Transverse colon (tissue), 4 donors: ENCODE data around the gene ELP5. TPM values are rescaled to one million over a fixed set of nuclear protein-coding genes. Genes with fewer than 3 reads are reported as not detected.

Experiments
- DNase-seq: peaks from one replicate; pipeline ENCODE4 v3.0.0-alpha.2; 2019
- H3K27ac ChIP-seq, 4 donors: fragments of 200-600 bp; sonication (generic); 2 replicates each; pipeline ENCODE4 v1.5.1; 2016 to 2018; ENCODE audit warnings: inconsistent platforms in 4 of 4
- H3K27me3 ChIP-seq: fragments of 200-600 bp; sonication (generic); 2 replicates; pipeline ENCODE4 v1.5.1; 2017; ENCODE audit warnings: inconsistent platforms
- H3K36me3 ChIP-seq, 4 donors: fragments of 200-600 bp; sonication (generic); 2 replicates each; pipeline ENCODE4 v1.5.1; 2017 to 2019; ENCODE audit warnings: inconsistent platforms in 4 of 4
- H3K4me1 ChIP-seq, 4 donors: fragments of 200-600 bp; sonication (generic); 2 replicates each; pipeline ENCODE4 v1.5.1; 2017 to 2020; ENCODE audit warnings: inconsistent platforms in 4 of 4
- H3K4me3 ChIP-seq, 4 donors: fragments of 200-600 bp; sonication (generic); 1 replicate in 1 of 4; 2 replicates in 3 of 4; pipeline versions ENCODE4 v1.5.1 to v1.6.1; 2017 to 2019; ENCODE audit warnings: inconsistent platforms in 4 of 4
- H3K9me3 ChIP-seq, 2 donors: fragments of 200-600 bp; sonication (generic); 2 replicates each; pipeline ENCODE4 v1.5.1; 2017 to 2019; ENCODE audit warnings: inconsistent platforms in 2 of 2
- EP300 ChIP-seq: sonication (generic); formaldehyde crosslinking; IDR thresholded peaks from one replicate; pipeline ENCODE4 v1.6.1; 2017; ENCODE audit warnings: antibody characterized with exemption, low read depth
- POLR2A ChIP-seq: fragments of 450-650 bp; IDR thresholded peaks from one replicate; pipeline ENCODE4 v1.6.1; 2016; ENCODE audit warnings: antibody characterized with exemption, mild to moderate bottlenecking, moderate library complexity
- POLR2AphosphoS5 ChIP-seq, 3 donors: sonication (generic); formaldehyde crosslinking; IDR thresholded peaks; one replicate each; pipeline ENCODE4 v1.6.1; 2016; ENCODE audit warnings: antibody characterized with exemption in 3 of 3
- WGBS, 2 donors: methylation state at CpG; one replicate each; pipeline ENCODE4 v1.1.5; 2018; ENCODE audit warnings: low coverage in 1 of 2; 5-methylcytosine and 5-hydroxymethylcytosine counted together
- in situ Hi-C, 4 donors: fragments of 200-750 bp; cut with MboI; loops; one replicate each; pipeline versions ENCODE4 v1.15.0 to v1.15.1; 2017; ENCODE audit warnings: low sequenced_read_pairs in 3 of 4, low pct_ligation_motif_present in 1 of 4, low pct_unique_long_range_greater_than_20kb in 1 of 4
- intact Hi-C: fragments of 100-400 bp; cut with DNase I; formaldehyde crosslinking; loops from one replicate; pipeline ENCODE4 v1.15.1; 2023; ENCODE audit warnings: low total_unique reads
- total RNA-seq, 4 donors: library from RNA; depleted of rRNA; stranded (reverse); fragments of >200 nt; gene quantifications; one replicate each; pipeline ENCODE4 v1.1.0, GENCODE V29; 2016
- TF ChIP-seq, protein P1 (sequence below), 5 experiments: fragments of 200-600 bp in 3 of 5; fragments of 450-650 bp in 2 of 5; sonication (generic) in 3 of 5; IDR thresholded peaks; 1 replicate in 2 of 5; 2 replicates in 3 of 5; pipeline ENCODE4 v1.5.1; 2016 to 2017; ENCODE audit warnings: antibody characterized with exemption in 5 of 5, inconsistent platforms in 3 of 5, mild to moderate bottlenecking in 2 of 5, moderate library complexity in 1 of 5

Gene ELP5
- total RNA-seq, 4 donors from 2014 or later: 4.9 to 36.2 (median 30.3) TPM

GRCh38 chr17:7289256-7290032 is 37.4 kb downstream of the ELP5 start:
- intact Hi-C loops: no loop called here
- no peak for TF ChIP-seq EP300
- no peak for TF ChIP-seq POLR2A
- TF ChIP-seq, protein P1, sequence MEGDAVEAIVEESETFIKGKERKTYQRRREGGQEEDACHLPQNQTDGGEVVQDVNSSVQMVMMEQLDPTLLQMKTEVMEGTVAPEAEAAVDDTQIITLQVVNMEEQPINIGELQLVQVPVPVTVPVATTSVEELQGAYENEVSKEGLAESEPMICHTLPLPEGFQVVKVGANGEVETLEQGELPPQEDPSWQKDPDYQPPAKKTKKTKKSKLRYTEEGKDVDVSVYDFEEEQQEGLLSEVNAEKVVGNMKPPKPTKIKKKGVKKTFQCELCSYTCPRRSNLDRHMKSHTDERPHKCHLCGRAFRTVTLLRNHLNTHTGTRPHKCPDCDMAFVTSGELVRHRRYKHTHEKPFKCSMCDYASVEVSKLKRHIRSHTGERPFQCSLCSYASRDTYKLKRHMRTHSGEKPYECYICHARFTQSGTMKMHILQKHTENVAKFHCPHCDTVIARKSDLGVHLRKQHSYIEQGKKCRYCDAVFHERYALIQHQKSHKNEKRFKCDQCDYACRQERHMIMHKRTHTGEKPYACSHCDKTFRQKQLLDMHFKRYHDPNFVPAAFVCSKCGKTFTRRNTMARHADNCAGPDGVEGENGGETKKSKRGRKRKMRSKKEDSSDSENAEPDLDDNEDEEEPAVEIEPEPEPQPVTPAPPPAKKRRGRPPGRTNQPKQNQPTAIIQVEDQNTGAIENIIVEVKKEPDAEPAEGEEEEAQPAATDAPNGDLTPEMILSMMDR (IDR thresholded peaks at IDR 0.05): no peak
- no peak for TF ChIP-seq POLR2AphosphoS5 (IDR thresholded peaks at IDR 0.05)
- Histone ChIP-seq H3K36me3 (no peaks in the 10 kb centered on the region), H3K27ac (no peak overlapping the region), H3K4me3 (no peak overlapping the region), H3K4me1 (peaks cover 8 to 32% (median 25%) of the 10 kb centered on the region in 4 donors), H3K27me3 (peaks cover 14% of the 10 kb centered on the region), H3K9me3 (no peaks in the 10 kb centered on the region)
- no peak for DNase-seq
- 68% methylated on average over 17 of the region's 18 CpGs; no CpG with 5 or more reads in 1 of the 2 donors for WGBS, 2 donors
- in situ Hi-C loops: loop anchor here in 2 of 4 donors (25.0 kb wide), 1 partner anchor 252 kb away; the partner anchor contains the start of genes SLC16A11 (in 2 of the 2) and SLC16A13 (in 2 of the 2)

- in situ Hi-C loops: loop anchor here in 2 of 4 donors (25.0 kb wide), 1 partner anchor 253 kb away; the partner anchor contains the start of genes SLC16A11 (in 2 of the 2) and SLC16A13 (in 2 of the 2)
- no peak for TF ChIP-seq POLR2AphosphoS5 (IDR thresholded peaks at IDR 0.05)
- TF ChIP-seq POLR2A: no peak
- no peak for TF ChIP-seq EP300
- TF ChIP-seq, protein P1 (IDR thresholded peaks at IDR 0.05): no peak
- H3K9me3 ChIP-seq: no peaks in the 10 kb centered on the region
- intact Hi-C loops: no loop called here
- H3K27me3 ChIP-seq: peaks cover 21% of the 10 kb centered on the region
- 90 to 93% methylated on average over 3 to 19 of the region's 19 CpGs for WGBS, 2 donors
- peaks cover 13 to 38% (median 30%) of the 10 kb centered on the region in 4 donors for H3K4me1 ChIP-seq
- no peak overlapping the region for H3K4me3 ChIP-seq
- no peaks in the 10 kb centered on the region for H3K36me3 ChIP-seq
- no peak overlapping the region for H3K27ac ChIP-seq
- DNase-seq: no peak
Measured at GRCh38 chr17:7290166-7290565, 38.2 kb downstream of the ELP5 start.

GRCh38 chr17:7290685-7291084 is 38.7 kb downstream of the ELP5 start:
- intact Hi-C loops (no loop called here), in situ Hi-C loops (loop anchor here in 2 of 4 donors (25.0 kb wide), 1 partner anchor 253 kb away; the partner anchor contains the start of genes SLC16A11 (in 2 of the 2) and SLC16A13 (in 2 of the 2))
- H3K27ac ChIP-seq: no peak overlapping the region
- H3K4me1 ChIP-seq: peaks cover 15 to 43% (median 35%) of the 10 kb centered on the region in 4 donors
- TF ChIP-seq POLR2AphosphoS5 (IDR thresholded peaks at IDR 0.05) (no peak), EP300 (no peak), POLR2A (no peak)
- TF ChIP-seq, protein P1 (IDR thresholded peaks at IDR 0.05): no peak
- peaks cover 25% of the 10 kb centered on the region for H3K27me3 ChIP-seq
- WGBS, 2 donors: 76% methylated on average over 11 of the region's 11 CpGs; no CpG with 5 or more reads in 1 of the 2 donors
- DNase-seq: no peak
- no peak overlapping the region for H3K4me3 ChIP-seq
- no peaks in the 10 kb centered on the region for H3K36me3 ChIP-seq
- H3K9me3 ChIP-seq: no peaks in the 10 kb centered on the region

DNA sequence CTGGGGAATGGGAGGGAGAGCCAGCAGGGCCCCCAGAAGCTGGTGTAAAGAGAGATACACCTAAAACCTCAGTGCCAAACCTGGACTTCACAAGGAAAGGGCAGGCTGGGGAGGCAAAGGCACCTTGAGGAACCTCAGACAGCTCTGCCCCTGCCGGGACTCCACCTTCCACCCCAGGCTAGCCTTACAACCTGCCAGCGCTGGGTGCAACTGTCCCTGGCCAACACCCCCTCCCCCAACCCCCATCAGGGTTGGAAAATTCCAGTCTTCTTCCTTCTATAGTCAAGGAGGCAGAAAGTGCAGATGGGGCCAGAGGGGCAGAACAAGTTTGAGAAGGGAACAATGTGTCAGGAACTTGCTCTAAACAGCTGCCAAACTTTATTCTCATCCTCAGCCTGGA is 40.2 kb downstream of the ELP5 start:
- Histone ChIP-seq H3K4me3 (no peak overlapping the region), H3K27me3 (peaks cover 25% of the 10 kb centered on the region), H3K36me3 (no peaks in the 10 kb centered on the region), H3K9me3 (no peaks in the 10 kb centered on the region), H3K27ac (peak overlapping the region in 3 of 4 donors; percentile 88 to 91 (median 90)), H3K4me1 (peaks cover 26 to 56% (median 47%) of the 10 kb centered on the region in 4 donors)
- in situ Hi-C loops: loop anchor here in 2 of 4 donors (25.0 kb wide), 1 partner anchor 255 kb away; the partner anchor contains the start of genes SLC16A11 (in 2 of the 2) and SLC16A13 (in 2 of the 2)
- 63% methylated on average over 2 of the region's 2 CpGs; no CpG with 5 or more reads in 1 of the 2 donors for WGBS, 2 donors
- intact Hi-C loops: no loop called here
- no peak for DNase-seq
- no peak for TF ChIP-seq POLR2A
- no peak for TF ChIP-seq POLR2AphosphoS5 (IDR thresholded peaks at IDR 0.05)
- no peak for TF ChIP-seq EP300
- TF ChIP-seq, protein P1 (IDR thresholded peaks at IDR 0.05): no peak
